ENCODE measurements around the gene LRCOL1. TPM values are rescaled to one million over a fixed set of nuclear protein-coding genes. Genes with fewer than 3 reads are reported as not detected.

Gene LRCOL1
- total and polyA plus RNA-seq, 2 of the 13 experiments (the other 11 are each of a cell fraction or from before 2014, with no cell fraction given): not detected

GRCh38 chr12:132608231-132609171 lies 1.9 kb downstream of the LRCOL1 start (continued):
- no peak for TF ChIP-seq POLR2A (IDR thresholded peaks at IDR 0.05; ENCODE audit: insufficient read depth in 1 of 2, low read depth in 2 of 2, low read length in 2 of 2)
- TF ChIP-seq ZNF3 (CRISPR knock-in tag; IDR thresholded peaks at IDR 0.05): no peak
- TF ChIP-seq ZNF713 (CRISPR knock-in tag; IDR thresholded peaks at IDR 0.05): no peak
- TF ChIP-seq KDM3A (CRISPR knock-in tag; IDR thresholded peaks at IDR 0.05; ENCODE audit: low read depth): 0 out of 2 replicates have a peak, but pooled peaks have one; percentile 71
- no peak for TF ChIP-seq ONECUT2 (CRISPR knock-in tag; IDR thresholded peaks at IDR 0.05)
- TF ChIP-seq ZNF329 (CRISPR knock-in tag; IDR thresholded peaks at IDR 0.05; ENCODE audit: low read depth): no peak
- no peak for TF ChIP-seq ZNF30 (CRISPR knock-in tag; IDR thresholded peaks at IDR 0.05)
- no peak for TF ChIP-seq DDIT3 (CRISPR knock-in tag; IDR thresholded peaks at IDR 0.05)
- no peak for TF ChIP-seq ZNF639 (CRISPR knock-in tag; conservative IDR thresholded peaks at IDR 0.05)
- TF ChIP-seq ZNF580 (CRISPR knock-in tag; IDR thresholded peaks at IDR 0.05; ENCODE audit: borderline replicate concordance, low read depth): no peak
- no peak for TF ChIP-seq TCF7L2 (IDR thresholded peaks at IDR 0.05; ENCODE audit: low read depth, low read length)
- no peak for TF ChIP-seq ETV6 (CRISPR knock-in tag; conservative IDR thresholded peaks at IDR 0.05)
- TF ChIP-seq GLI4 (CRISPR knock-in tag; IDR thresholded peaks at IDR 0.05; ENCODE audit: borderline replicate concordance): no peak
- TF ChIP-seq LCORL (IDR thresholded peaks at IDR 0.05): no peak
- peak; percentile 82; the same call in 1 of the 2 replicates for TF ChIP-seq LCORL (CRISPR knock-in tag; IDR thresholded peaks at IDR 0.05)
- peak; percentile 38 for TF ChIP-seq ZNF574 (CRISPR knock-in tag; IDR thresholded peaks at IDR 0.05)
- TF ChIP-seq MAF1 (CRISPR knock-in tag; IDR thresholded peaks at IDR 0.05; ENCODE audit: borderline replicate concordance): no peak
- TF ChIP-seq PRDM4 (CRISPR knock-in tag; IDR thresholded peaks at IDR 0.05; ENCODE audit: borderline replicate concordance): no peak
- TF ChIP-seq ZNF780A (CRISPR knock-in tag; IDR thresholded peaks at IDR 0.05): no peak; the same call in 1 of the 2 replicates
- no peak for TF ChIP-seq NAIF1 (CRISPR knock-in tag; IDR thresholded peaks at IDR 0.05; ENCODE audit: borderline replicate concordance)
- no peak for TF ChIP-seq PHF5A (CRISPR knock-in tag; IDR thresholded peaks at IDR 0.05; ENCODE audit: low read depth, unreplicated experiment)
- no peak; the same call in 1 of the 2 replicates for TF ChIP-seq ZNF589 (CRISPR knock-in tag; conservative IDR thresholded peaks at IDR 0.05)
- no peak for TF ChIP-seq ZNF160 (CRISPR knock-in tag; IDR thresholded peaks at IDR 0.05)
- TF ChIP-seq ZNF768 (CRISPR knock-in tag; IDR thresholded peaks at IDR 0.05): no peak

Data from HepG2 (cell line).